Lower leg skin (tissue), 4 donors: ENCODE measurements around the gene DNAH6. TPM values are rescaled to one million over a fixed set of nuclear protein-coding genes. Genes with fewer than 3 reads are reported as not detected.

ENCODE experiments used
- DNase-seq, 2 donors: peaks; one replicate each; pipeline ENCODE4 v3.0.0-alpha.2; 2019; ENCODE audit warnings: low spot score in 2 of 2
- H3K4me3 ChIP-seq: fragments of 200-600 bp; sonication (generic); 2 replicates; pipeline ENCODE4 v1.5.1; 2017; ENCODE audit warnings: mild to moderate bottlenecking, low read depth; ENCODE audit not compliant: poor library complexity, severe bottlenecking
- CTCF ChIP-seq, 3 donors: fragments of 450-650 bp; IDR thresholded peaks; one replicate each; pipeline ENCODE4 v1.5.1; 2016; ENCODE audit warnings: antibody characterized with exemption in 3 of 3, mild to moderate bottlenecking in 3 of 3, moderate library complexity in 2 of 3
- POLR2A ChIP-seq, 2 donors: fragments of 450-650 bp; IDR thresholded peaks; one replicate each; pipeline ENCODE4 v1.6.1; 2016 to 2017; ENCODE audit warnings: antibody characterized with exemption in 2 of 2, mild to moderate bottlenecking in 1 of 2, moderate library complexity in 1 of 2
- WGBS, 2 donors: methylation state at CpG; one replicate each; pipeline ENCODE4 v1.1.5; 2018; 5-methylcytosine and 5-hydroxymethylcytosine counted together
- intact Hi-C: fragments of 100-400 bp; cut with DNase I; formaldehyde crosslinking; loops from one replicate; pipeline ENCODE4 v1.15.0; 2023; ENCODE audit warnings: low total_unique reads
- total RNA-seq, 4 donors: library from RNA; depleted of rRNA; stranded (reverse); fragments of >200 nt; gene quantifications; one replicate each; pipeline ENCODE4 v1.1.0, GENCODE V29; 2016

Gene DNAH6
- total RNA-seq, 4 donors from 2014 or later, result 0.02 to 0.72 (median 0.25) TPM

- WGBS, 2 donors, result 80 to 81% methylated on average over 2 of the region's 2 CpGs
- TF ChIP-seq CTCF (IDR thresholded peaks at IDR 0.05), result no peak
- no peak for DNase-seq
- no peak overlapping the region for H3K4me3 ChIP-seq
- intact Hi-C loops, result no loop called here
Observed at GRCh38 chr2:84723831-84724230, 207.5 kb downstream of the DNAH6 start.

- intact Hi-C loops, result no loop called here
- 100% methylated on average over 1 of the region's 1 CpG for WGBS, 2 donors
- H3K4me3 ChIP-seq, result no peak overlapping the region
- no peak for DNase-seq
- TF ChIP-seq CTCF (IDR thresholded peaks at IDR 0.05) (no peak), POLR2A (IDR thresholded peaks at IDR 0.05) (no peak)
Observed at GRCh38 chr2:84725717-84726116, 209.4 kb downstream of the DNAH6 start.

- 89 to 92% methylated on average over 1 of the region's 1 CpG for WGBS, 2 donors
- intact Hi-C loops, result no loop called here
- TF ChIP-seq POLR2A (IDR thresholded peaks at IDR 0.05) (no peak), CTCF (IDR thresholded peaks at IDR 0.05) (no peak)
- DNase-seq, result no peak
- H3K4me3 ChIP-seq, result no peak overlapping the region
Observed at GRCh38 chr2:84727315-84727714, 211.0 kb downstream of the DNAH6 start.

GRCh38 chr2:84729224-84729623 is 212.9 kb downstream of the DNAH6 start:
- TF ChIP-seq POLR2A (IDR thresholded peaks at IDR 0.05) (no peak), CTCF (IDR thresholded peaks at IDR 0.05) (no peak)
- H3K4me3 ChIP-seq, result no peak overlapping the region
- no peak for DNase-seq
- 79 to 80% methylated on average over 2 of the region's 2 CpGs for WGBS, 2 donors
- intact Hi-C loops, result no loop called here

GRCh38 chr2:84731185-84731584 is 214.9 kb downstream of the DNAH6 start:
- no peak for DNase-seq
- intact Hi-C loops, result no loop called here
- no peak overlapping the region for H3K4me3 ChIP-seq
- 74 to 86% methylated on average over 3 of the region's 3 CpGs for WGBS, 2 donors
- no peak for TF ChIP-seq POLR2A (IDR thresholded peaks at IDR 0.05)
- no peak for TF ChIP-seq CTCF (IDR thresholded peaks at IDR 0.05)
